Measurements from ENCODE around the gene NFKBIL1.

The NFKBIL1 gene

DNA sequence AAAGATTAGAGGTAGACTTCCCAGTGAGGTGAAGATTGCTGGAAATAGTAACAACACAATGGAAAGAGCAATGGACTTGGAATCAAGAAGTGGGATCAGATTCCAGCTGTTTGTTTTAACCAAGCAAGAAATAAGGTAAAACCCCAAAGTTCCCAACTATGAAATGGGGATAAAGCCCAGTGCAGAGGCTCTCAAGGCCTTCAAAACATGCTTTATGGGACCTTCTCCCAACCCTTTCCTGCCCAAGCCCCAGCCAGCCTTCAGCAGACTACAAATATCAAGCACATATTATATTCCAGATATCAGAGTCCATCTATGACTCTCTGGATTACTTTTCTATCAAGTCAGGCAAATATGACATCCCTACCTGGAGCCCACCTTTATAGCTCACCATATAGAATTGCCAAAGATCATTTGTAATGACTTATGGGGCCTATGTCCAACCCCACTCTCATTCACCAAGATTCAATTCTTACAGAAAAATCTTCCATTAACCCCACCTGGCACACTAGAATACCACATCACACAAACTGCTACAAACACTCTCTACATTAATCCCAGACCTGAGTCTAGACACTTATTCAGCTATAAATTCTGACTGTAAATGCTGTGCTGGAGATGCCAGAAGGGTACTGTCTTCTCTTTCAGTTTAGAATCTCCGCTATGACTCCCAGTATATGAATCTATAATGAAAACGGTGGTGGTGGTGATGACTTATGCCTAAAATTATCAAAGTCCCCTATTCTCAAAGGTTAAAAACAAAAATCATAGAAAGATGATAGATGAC lies 11.7 kb upstream of the NFKBIL1 start:
- no peak for DNase-seq

GRCh38 chr6:31538805-31539400 lies 8.5 kb upstream of the NFKBIL1 start:
- DNase-seq, result no peak

GRCh38 chr6:31540640-31541039 lies 6.8 kb upstream of the NFKBIL1 start:
- DNase-seq, result no peak

DNA sequence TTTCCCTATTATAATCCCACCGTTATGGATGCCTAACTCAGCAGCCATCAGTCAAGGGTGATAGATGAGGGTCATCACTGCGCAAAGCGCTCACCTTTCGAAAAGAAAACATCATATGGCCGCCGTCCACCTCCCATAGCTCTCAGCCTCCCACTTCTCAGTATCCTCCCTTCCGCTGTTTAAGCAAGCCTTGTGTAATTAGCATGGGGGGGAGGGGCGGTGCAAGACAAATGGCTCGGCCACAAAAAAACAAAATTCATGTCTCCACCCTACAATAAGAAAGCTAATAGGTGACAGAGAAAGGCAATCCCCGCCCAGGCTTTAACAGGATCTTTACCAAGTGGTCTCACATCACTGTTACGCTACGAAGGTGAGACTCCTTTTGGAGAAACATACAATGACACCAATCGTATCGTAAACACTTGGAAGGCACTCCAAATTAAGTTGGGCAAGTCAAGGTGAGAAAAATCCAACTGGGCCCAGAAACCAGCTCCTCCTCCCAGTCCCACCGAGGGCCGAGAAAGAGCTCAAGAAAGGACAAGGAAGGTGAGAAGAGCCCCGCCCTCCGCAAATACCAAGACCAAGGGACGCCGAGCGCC lies 6.2 kb upstream of the NFKBIL1 start:
- DNase-seq, result peak; percentile 66

DNA sequence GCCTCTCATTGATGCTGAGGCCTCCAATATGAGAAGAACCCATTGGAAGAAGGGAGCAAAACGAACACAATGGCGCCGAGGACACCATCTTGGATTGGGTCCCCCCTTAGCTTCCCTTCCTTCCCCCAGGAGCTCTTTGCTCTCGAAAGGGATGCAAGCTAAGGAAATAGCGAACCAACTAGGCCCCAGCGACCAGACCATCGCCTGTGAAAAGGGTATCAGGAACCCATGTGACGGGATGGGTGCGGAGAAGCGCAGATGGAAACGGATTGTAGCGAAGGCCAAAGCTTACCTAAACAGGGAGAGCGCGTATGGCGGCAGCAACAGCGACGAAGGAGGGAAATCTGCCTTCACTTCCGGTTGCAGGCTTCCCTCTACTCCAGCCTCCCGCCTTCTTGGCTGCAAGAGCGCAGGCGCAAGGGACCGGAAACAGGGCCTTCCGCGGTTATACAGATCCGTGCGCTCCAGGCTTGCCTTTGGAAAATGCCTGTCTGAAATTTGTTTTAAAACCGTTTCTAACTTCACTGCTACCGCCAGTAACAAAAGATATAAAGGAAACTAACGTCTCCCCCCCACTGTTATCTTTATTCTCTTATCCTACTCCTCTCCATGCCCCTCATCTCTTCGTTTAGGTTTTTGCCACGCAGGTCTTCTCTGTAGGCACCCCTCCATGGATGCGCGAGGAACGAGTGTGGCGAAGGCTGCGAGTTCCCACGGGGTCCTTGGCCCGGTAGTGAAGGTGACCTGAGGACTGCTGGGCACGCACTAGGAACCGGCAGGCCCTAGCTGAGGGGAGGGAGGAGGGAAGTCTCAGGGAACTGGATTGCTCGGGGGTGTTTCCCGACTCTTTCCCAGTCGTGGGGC lies 5.5 kb upstream of the NFKBIL1 start, which contains the start of gene DDX39B:
Gene DDX39B (minus strand): TSS at position 346 of the 864 bp plus-strand sequence. CDS start 1,471 bp downstream, outside the sequence.
- peak; percentile 95 for DNase-seq

- DNase-seq, result no peak
Measured at GRCh38 chr6:31543639-31544038, 3.8 kb upstream of the NFKBIL1 start.

GRCh38 chr6:31544676-31545075 lies 2.7 kb upstream of the NFKBIL1 start:
- no peak for DNase-seq

- no peak for DNase-seq
Measured at GRCh38 chr6:31545291-31545690, 2.1 kb upstream of the NFKBIL1 start.

- peak; percentile 94 for DNase-seq
Measured at GRCh38 chr6:31546339-31546957, 960 bp upstream of the NFKBIL1 start, which contains the start of gene ATP6V1G2. TSS of gene ATP6V1G2 (minus strand) at chr6:31546608. CDS start at chr6:31546559, 49 bp downstream.

DNA sequence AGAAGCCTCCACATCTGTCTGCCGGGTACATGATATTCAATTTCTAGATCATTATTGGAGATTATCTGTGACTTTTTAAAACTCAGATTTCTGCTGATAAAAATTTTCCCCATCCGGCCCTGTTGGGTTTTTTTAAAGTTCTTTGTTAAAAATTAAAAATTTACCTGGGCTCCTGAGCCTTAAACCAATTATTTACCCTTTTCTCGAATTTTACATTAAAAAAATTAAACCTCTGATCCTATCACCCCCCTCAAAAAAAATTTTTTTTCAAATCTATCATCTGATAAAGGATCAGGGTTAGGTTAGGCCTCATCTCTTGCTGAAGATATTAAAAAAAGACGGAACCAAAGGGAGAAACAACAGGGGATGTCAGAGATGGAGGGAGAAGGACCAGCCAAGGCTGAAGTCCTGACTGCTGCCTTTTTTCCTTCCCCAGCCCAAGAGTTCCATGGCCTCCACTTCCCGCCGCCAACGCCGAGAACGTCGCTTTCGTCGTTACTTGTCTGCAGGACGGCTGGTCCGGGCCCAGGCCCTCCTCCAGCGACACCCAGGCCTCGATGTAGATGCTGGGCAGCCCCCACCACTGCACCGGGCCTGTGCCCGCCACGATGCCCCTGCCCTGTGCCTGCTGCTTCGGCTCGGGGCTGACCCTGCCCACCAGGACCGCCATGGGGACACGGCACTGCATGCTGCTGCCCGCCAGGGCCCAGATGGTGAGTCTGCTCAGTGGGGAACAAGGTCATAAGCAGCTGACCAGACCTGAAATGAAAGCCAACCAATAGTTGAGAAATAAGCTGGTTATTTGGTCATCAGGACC lies 527 bp downstream of the NFKBIL1 start:
- no peak for DNase-seq

DNA sequence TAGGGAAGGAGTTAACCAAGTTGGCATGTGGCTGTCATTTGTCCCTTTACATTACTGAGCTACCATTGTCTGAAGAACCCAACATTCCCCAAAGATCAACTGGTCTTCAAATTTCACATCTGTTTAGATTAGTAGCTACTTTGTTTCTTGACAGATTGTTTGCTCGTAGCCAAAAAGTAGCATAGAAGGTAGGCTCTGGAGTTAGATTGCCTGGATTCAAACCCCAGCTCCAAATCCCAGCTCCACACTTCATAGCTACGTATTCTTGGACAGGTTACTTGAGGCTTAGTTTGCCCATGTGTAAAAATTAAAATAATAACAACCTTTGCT lies 1.1 kb downstream of the NFKBIL1 start:
- DNase-seq, result no peak

- DNase-seq, result peak; percentile 66
Measured at GRCh38 chr6:31551371-31551770, 4.0 kb downstream of the NFKBIL1 start.

- no peak for DNase-seq
Measured at GRCh38 chr6:31556307-31556706, 8.9 kb downstream of the NFKBIL1 start.

- no peak for DNase-seq
Measured at GRCh38 chr6:31557443-31558317, 10.3 kb downstream of the NFKBIL1 start.

DNA sequence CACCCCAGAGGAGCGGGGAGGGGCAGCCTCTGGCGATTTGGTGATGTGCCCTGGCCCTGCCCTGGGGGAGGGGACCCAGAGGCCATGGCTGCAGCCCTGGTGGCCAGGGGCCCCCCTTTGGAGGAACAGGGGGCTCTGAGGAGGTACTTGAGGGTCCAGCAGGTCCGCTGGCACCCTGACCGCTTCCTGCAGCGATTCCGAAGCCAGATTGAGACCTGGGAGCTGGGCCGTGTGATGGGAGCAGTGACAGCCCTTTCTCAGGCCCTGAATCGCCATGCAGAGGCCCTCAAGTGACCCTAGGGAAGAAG lies 10.9 kb downstream of the NFKBIL1 start:
- DNase-seq, result no peak

GRCh38 chr6:31558631-31559500 lies 11.5 kb downstream of the NFKBIL1 start:
- DNase-seq, result peak; percentile 79

GRCh38 chr6:31559606-31559957 lies 12.2 kb downstream of the NFKBIL1 start:
- no peak for DNase-seq

GRCh38 chr6:31559958-31560696 lies 12.7 kb downstream of the NFKBIL1 start:
- peak; percentile 70 for DNase-seq

DNA sequence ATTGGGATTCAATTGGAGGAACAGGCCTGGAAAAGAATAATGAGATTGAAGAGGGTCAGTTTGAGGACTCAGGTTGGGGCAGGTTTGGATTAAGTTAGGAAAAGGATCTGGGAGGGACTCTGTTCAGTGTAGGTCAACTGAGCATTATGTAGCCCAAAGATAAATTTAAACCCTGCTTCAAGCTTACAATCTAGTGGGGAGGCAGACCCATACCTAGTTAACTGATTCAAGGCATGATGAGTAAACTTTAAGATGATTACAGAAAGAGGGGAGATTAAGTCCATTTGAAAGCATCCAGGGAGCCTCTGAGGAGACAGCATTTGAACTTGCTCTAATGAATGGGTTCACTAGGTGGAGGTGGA lies 13.3 kb downstream of the NFKBIL1 start:
- no peak for DNase-seq

Data from stimulated activated CD4-positive, alpha-beta T cell treated with anti-CD3 and anti-CD28 coated beads, Interleukin-1b, Interleukin-23, amount 100 ng/mL, for 48 hours (primary cell).